HG03571 (cell line): Measurements from ENCODE around the gene SLC2A11.
A peak's percentile ranks its signal among the peaks of the same experiment; 100 is the strongest.

Source experiments
- ATAC-seq: cut with Tn5 transposase; IDR thresholded peaks from one replicate; pipeline ENCODE4 v1.9.1; 2021; ENCODE audit not compliant: unreplicated experiment

SLC2A11 gene

GRCh38 chr22:23831781-23832180 is 25.9 kb upstream of the SLC2A11 start:
- ATAC-seq = no peak

DNA sequence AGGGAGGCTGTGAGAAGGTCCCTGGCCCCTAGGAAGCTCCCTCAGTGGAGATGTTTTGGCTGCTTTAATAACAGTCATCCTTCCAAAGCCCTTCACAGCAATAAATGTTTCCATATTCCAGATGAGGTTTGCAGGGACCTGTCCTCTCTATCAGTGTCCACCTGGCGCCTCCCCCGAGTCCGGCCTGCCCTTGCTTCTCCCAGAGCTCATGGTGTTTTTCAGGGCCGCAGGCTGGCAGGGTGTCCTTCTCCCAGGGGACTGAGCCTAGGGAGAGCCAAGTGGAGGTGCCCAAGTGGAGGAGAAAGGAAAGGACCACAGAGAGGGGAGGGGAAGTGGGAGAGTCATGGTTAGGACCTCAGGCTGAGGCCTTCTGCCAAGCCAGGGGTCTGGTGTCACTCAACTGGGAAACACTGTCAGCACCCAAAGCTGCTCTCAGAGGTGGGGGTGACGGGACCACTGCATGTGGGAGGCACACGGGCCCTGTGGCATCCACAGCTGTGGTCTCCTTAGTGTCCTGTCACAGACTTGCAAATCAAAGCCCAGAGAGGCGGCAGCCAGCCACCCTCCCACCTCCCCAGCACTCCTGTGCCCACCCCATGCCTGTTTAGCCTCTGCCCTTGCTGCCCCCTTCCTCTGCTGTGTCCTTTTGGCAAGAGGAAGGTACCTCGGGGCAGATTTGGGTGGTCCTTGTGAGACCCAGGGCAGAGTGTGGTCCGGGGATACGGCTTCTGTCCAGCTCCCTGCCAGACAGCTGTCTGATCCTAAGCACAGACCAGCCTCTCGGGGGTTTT is 25.3 kb upstream of the SLC2A11 start:
- ATAC-seq = no peak

DNA sequence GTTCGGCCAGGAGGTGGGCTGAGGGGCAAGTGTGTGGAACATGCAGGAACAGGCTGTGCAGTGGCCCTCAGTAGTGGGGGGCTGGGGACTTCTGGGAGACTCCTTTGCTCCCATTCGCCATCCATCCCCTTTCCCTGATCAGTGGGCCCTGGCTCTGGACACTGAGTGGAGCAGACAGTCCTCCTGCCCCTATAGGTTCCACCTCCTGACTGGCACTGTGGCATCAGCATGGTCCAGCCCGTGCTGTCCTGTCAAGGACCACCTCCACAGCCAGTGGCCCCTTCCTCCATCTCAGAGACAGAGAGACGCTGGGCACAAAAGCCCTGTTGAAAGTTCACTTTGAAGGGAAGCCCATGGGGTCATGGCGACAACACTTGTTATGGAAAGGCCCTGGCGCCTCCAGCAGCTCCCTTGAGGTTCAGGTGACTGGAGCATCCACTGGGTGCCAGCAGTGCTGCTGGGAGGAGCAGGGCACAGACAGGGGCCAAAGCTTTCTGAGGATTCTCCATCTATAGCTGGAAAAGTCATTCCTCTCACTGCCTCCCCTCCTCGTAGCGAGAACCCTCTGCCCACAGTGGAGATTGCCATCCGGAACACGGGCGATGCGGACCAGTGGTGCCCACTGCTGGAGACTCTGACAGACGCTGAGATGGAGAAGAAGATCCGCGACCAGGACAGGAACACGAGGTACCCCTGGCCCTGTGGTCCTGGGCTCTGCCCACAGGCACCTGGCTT is 24.5 kb upstream of the SLC2A11 start:
- ATAC-seq = no peak

GRCh38 chr22:23833911-23834317 is 23.8 kb upstream of the SLC2A11 start:
- no peak for ATAC-seq

GRCh38 chr22:23834406-23834792 is 23.3 kb upstream of the SLC2A11 start:
- ATAC-seq = no peak

DNA sequence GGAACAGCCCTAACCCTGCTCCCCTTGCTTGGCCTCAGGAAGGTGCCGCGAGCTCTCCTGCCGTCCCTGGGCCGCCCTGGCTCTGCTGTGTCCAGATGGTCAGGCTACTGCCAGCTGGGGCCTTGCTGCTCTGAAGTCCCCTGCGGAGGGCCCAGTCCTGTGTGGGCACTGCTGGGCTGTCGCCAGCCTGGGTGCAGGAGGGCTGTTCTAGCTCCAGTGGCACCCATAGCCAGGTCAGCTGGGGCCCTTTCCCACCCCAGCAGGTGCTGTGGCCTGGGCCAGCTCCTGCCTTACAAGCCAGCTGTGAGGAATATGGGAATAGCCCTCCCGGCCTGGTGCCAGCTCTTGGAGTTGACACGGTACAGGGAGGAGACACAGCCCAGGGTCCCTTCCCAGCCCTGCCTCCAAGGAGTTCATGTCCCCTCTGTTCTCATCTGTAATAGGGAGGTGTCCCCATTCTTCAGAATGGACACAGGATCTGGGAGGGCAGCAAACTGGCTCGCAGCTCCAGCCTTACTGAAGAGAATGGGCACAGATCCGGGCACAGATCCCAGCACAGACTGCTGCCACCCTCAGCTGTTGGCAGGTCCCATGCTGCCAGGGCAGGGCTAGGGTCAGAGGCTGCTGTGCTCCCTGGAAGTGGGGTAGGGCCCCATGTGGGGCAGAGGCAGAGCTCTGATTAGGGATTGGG is 22.7 kb upstream of the SLC2A11 start:
- no peak for ATAC-seq

DNA sequence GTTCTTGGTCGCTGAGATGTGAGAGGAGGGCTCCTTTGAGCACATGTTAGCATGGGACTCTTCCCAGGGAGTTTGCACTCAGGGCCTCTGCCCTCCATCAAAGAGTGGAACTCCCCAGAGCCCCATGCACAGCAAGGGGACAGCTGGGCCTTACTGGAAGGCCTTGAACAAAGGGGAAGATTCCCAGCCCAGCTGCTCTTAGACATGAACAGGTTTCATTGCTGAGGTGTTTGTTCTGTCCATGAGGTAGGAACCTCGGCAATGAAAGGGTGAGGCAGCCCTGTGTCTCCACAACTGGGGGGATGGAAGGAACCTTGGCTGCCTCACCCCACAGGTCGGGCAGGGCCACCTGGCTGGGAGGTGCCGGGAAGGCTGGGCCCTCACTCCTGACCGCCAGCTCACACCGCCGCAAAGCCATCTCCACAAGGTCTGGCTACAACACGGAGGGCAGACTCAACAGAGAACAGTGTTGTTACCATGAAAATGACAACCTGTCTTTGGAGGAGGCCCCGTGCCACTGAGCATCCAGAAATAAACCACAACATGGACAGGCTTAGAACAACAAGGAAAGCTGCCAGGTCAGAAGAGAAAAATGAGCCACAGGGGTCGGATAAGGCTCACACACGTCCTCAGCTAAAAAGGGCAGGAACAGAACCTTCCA is 22.1 kb upstream of the SLC2A11 start:
- no peak for ATAC-seq

DNA sequence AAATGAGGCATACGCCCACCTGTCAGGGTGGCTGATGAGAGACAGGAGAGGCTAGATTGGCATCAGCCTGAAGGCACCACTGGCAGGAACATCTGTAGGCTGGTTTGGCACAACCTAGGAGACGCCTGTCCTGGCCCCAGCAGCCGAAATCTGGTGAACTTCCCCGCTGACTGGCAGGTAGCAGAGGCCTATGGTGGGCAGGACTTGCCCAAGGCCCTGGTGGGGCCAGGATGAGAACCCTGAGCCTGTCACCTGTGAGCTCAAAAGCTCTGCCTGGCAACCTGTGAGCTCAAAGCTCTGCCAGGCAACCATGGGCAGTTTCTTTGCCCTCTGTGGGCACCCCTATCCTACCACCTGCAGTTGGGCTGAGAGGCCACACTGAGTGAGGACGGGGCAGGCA is 21.4 kb upstream of the SLC2A11 start:
- no peak for ATAC-seq

DNA sequence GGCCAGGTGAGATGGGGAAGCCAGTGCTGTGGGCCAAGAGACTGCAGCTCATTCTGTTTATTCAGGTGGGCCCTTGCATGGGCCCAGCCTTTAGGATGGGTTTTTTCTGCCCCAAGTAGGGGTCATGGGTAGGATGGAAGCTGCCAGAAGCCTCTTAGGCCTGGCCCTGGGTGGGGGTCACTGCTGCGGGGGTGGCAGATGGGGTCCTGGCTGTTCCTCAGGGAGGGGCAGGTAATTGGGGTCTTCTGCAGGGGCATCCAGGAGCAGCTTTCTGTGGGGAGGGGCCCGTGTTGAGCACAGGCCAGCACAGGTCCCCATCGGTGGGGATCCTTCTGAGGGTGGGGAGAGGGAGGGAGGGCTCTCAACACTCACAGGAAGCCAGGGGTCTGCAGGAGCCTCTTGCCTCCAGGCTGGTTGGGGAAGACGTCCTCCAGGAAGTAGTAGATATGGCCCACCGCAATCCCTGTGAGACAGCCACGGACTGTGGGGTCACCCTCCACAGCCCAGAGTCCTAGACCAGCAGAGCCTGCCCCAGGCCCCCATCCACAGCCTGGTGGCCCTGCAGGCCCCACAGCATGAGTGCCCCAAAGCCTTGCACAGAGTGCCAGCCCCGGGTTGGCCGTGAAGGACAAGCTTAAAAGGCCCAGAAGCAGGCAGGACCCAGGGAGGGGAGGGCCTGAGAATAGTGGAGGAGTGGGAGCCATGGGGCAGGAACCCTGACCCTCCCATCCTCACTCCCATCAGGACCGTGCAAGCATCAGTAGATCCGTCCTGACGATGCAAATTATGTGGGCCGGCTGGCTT is 20.8 kb upstream of the SLC2A11 start:
- no peak for ATAC-seq

- no peak for ATAC-seq
These were observed 20.2 kb upstream of the SLC2A11 start for GRCh38 chr22:23837496-23837859.

- ATAC-seq = peak; percentile 17
These were observed 19.6 kb upstream of the SLC2A11 start for GRCh38 chr22:23837911-23838680.

DNA sequence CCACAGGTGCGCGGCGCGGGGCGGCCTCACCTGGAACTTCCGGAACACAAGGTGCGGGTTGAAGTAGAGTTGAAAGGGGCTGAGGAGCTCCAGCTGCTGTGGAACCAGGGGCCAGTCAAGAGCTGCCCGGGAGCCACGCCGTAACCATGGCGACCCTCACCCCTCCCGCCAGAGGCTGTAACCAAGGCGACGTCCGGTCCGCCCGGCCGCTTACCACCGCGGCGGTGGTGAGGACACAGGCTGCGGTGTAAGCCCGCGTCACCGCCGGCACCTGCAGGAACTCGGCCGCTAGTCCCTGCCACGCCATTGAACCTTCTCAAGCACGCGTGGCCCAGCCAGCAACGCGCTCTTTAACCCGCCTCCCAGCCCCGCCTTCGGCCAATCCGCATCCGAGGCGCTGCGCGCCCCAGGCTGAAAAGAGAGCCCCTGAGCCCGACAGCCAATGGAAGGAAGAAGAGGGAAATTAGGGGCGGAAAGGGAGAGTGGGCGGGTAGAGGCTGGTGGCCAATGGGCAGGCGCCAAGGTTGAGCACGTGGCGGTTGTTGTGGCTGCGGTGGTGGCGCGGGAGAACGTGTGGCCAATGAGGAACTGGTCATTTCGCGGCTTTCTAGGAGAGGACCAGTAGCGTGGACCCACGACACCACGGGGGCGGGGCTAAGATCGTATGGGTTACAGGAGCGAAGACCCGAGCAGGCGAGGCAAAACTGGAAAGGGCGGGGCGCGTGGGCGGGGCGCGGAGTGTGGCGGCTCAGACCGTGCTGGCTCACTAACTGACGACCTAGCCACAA is 18.8 kb upstream of the SLC2A11 start, which contains the start of gene DERL3:
Gene DERL3, minus strand, starts transcription at position 326 of the 788 bp plus-strand sequence. Its CDS starts 19 bp downstream, at position 307.
- peak; percentile 52 for ATAC-seq

GRCh38 chr22:23840026-23840425 is 17.6 kb upstream of the SLC2A11 start:
- ATAC-seq = no peak

DNA sequence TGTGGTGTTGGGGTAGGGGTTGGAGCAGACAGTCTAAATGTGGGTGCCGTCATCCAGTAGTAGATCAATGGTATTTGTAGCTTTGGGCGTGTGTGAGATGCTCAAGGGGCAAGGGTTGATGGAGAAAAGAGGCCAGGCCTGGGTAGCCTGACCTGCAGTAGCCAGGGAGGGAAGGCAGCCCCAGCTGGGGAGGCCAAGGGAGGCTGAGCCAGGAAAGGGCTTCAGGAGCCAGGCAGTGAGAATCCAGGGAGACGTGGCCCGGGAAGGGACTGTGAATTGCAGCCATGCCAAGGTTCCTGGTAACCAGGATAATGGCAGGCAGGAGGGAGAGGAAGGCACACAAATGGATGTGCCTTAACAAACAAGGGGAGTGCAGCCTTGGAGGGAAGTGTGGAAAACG is 16.4 kb upstream of the SLC2A11 start:
- no peak for ATAC-seq

- no peak for ATAC-seq
These were observed 15.8 kb upstream of the SLC2A11 start for GRCh38 chr22:23841736-23842445.

DNA sequence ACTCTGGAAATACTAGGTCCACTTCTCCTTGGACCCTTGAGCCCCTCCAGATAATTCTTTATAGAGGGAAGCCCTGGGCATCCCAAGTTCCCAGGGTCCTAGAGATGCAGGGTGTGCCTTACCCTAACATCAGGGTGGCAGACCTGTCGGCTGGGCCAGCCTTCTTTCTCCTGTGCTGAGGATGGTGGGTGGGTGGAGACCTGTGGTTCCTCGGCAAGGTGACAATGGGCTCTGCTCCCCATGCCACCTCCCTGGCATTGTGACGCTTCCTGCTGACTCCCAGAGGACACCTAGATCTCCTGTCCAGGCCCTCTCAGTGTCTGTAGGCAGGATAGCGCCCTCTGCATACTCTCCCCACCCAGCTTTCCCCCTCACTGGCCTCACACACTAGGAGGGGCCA is 15.1 kb upstream of the SLC2A11 start:
- ATAC-seq = no peak

GRCh38 chr22:23844739-23845202 is 12.9 kb upstream of the SLC2A11 start:
- no peak for ATAC-seq
